ENCODE data around the gene LSM14A.
"Not testable (repeated sequence)": the region's sequence is repeated elsewhere in the genome, so short reads cannot be mapped to it uniquely, and the experiment has no call there.

The LSM14A gene

DNA sequence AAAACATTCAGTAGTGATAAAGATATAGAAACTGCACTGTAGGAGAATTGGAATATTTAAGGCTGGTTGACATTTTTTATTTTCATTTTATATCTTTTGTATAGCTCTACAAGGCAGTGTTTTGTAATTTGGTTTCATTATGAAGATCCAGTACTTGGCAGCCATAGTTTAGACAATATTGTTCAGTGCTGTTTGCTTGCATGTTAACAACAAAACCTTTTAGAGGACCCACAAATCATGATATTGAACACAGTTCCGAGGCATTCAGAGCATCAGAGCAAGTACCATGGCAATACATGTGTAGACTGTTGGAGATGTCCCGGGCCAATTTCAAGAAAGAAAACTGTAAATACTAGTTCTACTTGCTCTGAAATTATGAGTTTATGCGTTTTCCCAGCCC lies 56.5 kb downstream of the LSM14A start:
- no peak for DNase-seq (ENCODE audit: low read depth in 2 of 2)

DNA sequence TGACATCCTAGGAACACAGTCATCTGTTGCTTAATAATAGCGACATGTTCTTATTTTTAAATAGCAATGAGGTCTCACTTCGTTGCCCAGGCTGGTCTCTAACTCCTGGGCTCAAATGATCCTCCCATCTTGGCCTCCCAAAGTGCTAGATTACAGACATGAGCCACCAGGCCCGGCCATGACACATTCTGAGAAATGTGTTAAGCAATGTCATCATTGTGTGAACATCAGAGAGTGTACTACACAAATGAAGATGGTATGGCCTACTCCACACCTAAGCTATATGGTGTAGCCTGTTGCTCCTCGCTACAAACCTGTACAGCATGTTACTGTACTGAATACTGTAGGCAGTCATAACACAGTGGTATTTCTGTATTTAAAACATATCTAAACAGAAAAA lies 57.4 kb downstream of the LSM14A start:
- no peak for DNase-seq (ENCODE audit: low read depth in 2 of 2)

DNA sequence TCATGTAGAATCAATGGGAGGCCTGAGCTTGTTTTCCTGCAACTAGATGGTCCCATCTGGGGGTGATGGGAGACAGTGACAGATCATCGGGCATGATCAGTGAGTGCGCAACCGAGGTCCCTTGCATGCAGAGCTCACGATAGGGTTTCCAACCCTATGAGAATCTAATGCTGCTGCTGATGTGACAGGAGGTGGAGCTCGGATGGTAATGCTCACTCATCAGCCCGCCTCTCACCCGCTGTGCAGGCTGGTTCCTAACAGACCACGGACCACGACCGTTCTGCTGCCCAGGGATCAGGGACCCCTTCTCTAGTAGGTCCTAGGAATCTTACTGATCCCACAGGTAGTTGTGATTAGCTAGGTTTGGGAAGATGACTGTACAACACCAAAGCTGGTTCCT lies 58.5 kb downstream of the LSM14A start:
- no peak for DNase-seq (ENCODE audit: low read depth in 2 of 2)

DNA sequence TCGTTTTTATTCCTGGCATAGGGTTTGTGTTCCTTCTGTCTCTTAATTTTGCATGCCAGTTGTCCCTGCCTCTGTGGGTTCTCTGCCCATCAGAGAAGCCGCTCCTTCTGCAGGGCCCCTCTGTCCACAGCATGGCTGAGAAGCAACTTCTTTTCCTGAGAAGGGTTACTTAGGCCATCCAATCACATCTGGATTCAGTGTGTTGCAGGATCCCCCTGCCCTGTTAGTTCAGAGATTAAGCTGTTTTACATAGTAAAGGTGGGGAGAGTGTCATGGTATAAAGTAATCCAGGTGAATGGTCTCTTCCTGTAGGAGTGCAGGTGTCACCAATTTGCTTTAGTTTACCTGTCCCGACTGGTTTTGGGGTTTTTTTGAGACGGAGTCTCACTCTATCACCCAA lies 59.1 kb downstream of the LSM14A start:
- DNase-seq (ENCODE audit: low read depth in 2 of 2), result no peak

DNA sequence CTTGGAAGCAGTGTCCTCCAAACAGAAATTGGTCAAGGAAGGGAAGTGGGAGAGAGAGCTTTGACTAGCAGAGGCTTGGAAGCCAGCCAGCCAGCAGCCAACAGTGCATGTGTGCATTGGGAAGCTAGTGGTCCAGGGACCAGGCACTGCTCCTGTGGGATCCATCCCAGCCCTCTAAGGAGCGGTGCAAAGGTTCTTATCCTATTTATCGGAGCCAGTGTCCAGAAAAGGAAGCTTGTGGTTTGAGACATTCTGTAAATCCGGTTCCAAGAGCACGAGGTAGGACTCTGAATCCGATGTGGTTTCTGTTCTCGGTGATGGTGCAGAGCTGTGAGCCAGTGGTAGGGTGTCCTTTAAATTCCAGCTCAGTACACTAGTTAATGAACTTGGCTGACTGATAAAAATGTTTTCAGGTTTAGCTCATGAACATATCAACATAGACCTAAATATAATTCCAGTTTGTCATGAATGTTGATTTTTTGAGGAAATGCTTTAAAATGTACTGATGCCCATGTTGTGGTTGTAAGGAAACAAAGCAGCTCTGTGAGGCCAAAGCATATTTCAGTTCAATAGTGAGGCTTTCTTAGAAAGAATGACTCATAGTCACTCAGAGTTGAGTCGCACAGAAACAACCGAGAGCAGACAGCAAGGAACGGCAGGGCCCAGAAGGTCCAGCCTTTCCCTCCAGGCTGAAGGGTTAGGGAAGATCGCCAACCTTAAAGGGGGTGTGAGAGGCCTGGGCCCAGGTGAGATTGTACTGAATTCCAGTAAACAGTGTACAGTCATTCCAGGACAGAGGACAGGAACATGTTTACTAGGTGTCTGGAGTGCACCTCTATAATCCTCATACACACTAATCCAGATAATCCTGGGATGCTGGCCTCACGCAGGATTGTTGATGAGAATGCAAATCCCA lies 60.5 kb downstream of the LSM14A start:
- peak in 1 of 2 donors; percentile 13 for DNase-seq (ENCODE audit: low read depth in 2 of 2)

DNA sequence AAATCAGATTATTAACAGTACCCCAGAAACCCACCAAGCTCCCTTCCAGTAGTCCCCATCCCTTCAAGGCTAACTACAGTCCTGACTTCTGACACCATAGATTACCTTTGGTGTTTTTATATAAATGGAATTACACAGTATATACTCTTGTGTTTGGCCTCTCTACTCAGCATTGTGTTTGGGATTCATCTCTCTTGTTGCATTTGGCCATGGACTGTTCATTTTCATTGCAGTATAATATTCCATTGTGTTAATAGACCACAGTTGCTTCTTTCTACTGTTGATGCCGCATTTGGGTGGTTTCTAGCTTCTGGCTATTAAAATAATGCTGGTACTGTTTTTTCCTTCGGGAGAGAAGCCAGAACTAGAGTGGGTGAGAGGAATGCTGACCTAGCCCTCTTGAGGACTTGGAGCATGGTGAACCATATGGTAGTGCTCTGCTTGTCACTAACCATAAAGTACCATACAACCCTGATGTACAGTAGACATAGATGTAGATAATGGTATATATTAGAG lies 63.2 kb downstream of the LSM14A start:
- DNase-seq (ENCODE audit: low read depth in 2 of 2), result no peak

DNA sequence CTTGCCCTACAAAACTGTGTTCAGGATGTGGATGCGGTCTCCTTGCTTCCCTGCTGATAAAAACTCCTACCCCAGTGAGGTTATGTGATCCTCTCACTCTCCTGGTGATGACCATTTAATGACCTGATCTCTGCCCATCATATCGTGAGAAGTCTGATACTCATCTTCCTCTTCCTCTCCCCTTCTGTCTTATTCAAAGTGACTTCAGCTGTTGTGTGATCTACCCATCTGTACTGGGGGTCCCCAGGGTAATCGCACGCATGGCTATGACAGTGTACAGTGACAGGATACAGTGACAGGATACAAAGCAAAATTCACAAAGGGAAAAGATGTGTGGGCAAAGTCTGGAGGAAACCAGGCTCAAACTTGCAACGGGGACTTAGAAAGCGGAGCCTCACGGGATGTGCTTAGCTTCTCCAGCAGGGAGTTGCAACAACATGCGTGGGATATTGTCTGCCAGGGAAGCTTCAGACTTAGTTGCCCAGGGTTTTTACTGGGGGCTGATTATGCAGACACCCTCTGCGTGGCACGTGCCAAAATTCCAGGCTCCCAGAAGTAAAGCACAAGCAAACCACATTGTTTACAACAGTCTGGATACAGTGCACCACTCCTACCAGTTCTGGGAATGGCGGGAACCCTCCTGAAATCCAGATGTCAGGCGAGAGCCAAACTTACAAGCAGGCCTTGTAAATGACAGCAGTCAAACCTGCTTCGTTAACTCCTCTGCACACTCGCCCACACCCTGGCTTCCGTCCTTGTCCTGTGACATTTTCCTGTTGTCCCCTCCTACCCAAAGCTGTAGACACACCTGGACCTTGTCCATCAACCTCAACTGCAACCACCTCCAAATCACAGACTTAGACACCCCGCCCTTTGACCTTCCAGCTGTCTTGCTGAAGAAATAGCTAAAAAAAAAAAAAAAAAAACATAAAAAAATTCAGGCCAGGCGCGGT lies 64.0 kb downstream of the LSM14A start:
- no peak for DNase-seq (ENCODE audit: low read depth in 2 of 2)

DNA sequence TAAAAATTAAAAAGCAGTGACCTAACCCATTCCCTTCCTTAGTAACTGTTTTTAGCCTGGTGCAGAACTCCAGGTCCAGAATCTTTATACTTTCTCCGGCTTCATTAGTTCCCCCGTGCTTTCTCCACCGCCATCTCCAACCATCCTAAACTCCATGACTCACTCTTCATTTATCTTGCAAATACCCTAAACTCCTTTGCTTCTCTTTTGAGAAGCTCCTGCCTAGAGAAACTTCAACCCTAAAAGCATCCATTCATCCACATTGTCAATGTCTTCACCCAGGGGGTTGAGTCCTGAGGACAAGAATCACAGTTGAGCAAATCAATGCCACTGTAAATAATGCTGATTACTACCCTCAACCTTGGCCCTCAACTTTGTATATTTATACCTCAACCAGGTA lies 65.0 kb downstream of the LSM14A start:
- no peak for DNase-seq (ENCODE audit: low read depth in 2 of 2)

DNA sequence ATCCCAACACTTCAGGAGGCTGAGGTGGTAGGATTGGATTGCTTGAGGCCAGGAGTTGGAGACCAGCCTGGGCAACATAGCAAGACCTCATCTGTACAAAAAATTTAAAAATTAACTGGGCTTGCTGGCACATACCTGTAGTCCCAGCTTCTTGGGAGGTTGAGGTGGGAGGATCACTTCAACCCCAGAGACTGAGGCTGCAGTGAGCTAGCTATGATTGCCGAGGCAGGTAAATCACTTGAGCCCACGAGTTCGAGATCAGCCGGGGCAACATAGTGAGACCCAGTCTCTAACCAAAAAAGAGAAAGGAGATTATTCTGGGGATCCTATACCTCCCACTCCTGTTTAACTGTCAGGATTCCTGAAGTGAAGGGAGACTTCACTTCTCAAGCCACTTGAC lies 65.6 kb downstream of the LSM14A start:
- DNase-seq (ENCODE audit: low read depth in 2 of 2), result no peak

DNA sequence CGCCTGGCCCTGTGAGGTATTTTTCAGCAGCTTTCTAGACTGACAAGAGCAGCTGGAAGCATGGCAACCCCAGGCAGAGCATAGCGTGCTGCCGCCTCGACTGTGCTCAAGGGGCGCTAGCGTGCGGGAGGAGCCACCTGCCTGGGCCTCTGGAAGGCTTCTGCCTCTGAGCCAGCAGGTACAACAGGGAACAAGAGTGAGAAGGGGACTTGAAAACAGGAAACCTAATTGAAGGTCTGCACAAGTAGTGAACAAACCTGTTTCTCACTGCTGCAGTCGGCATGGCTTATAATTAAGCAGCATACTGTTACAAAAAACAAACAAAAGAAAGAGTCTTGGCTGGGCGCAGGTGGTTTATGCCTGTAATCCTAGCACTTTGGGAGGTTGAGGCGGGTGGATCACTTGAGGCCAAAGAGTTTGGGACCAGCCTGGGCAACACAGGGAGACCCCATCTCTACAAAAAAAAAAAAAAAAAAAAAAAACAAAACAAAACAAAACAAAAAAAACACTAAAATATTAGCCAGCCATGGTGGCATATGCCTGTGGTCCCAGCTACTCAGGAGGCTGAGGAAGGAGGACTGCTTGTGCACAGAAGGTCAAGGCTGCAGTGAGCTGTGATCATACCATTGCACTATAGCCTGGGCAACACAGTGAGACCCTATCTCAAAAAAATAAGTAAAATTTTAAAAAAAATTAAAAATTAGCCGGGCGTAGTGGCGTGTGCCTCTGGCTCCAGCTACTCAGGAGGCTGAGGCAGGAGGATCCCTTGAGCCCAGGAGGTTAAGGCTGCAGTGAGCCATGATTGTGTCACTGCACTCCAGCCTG lies 69.4 kb downstream of the LSM14A start:
- DNase-seq (ENCODE audit: low read depth in 2 of 2), result peak in 1 of 2 donors; percentile 19

DNA sequence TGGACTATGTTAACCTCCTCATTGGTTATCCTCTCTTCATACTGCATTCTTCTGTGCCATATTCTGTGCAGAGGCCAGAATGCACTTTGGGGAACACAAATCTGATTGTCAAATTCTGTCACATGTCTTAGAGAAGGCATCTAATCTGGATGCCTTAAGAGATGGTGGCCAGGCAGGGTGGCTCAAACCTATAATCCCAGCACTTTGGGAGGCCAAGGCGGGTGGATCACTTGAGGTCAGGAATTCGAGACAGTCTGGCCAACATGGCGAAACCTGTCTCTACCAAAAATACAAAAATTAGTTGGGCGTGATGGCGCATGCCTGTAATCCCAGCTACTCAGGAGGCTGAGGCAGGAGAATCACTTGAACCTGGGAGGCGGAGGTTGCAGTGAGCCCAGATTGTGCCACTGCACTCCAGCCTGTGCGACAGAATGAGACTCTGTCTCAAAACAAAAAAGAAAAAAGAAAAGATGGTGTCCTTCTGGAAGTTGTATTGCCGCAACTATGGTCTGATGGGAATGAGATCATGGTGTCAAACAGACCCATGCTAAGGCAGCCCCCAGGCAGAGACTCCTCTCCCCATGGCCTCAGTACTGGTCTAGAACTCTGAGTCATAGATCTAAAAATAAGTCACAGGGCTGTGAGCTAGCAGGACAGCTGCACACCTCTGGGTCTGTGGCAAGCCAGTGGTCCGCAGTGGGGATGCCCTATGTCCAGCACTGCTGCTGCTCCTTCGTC lies 71.0 kb downstream of the LSM14A start:
- DNase-seq (ENCODE audit: low read depth in 2 of 2), result not testable (repeated sequence)

DNA sequence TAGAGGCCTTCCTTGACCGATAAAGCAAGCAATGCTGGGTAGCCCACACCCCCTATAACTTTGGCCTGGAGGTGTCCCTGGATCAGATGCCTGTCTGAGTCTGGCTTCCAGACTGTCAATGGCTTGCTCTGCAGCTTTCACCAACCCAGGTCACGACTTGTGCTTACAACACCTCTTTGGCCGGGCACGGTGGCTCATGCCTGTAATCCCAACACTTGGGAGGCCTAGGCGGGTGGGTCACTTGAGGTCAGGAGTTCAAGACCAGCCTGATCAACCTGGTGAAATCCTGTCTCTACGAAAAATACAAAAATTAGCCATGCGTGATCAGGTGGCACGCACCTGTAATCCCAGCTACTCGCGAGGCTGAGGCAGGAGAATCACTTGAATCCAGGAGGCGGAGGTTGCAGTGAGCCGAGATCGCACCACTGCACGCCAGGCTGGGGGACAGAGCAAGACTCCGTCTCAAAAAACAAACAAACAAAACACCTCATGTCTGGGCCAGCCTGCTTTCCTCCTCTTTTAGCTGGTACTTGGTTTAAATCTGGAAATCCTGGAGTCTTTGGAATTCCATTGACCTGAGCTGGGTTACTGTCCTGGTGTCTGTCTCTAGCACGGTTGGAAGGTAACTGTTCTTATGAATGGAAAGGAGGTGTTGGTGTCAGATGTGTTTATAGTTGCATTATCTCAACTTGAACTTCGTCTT lies 71.7 kb downstream of the LSM14A start:
- DNase-seq (ENCODE audit: low read depth in 2 of 2), result no peak

DNA sequence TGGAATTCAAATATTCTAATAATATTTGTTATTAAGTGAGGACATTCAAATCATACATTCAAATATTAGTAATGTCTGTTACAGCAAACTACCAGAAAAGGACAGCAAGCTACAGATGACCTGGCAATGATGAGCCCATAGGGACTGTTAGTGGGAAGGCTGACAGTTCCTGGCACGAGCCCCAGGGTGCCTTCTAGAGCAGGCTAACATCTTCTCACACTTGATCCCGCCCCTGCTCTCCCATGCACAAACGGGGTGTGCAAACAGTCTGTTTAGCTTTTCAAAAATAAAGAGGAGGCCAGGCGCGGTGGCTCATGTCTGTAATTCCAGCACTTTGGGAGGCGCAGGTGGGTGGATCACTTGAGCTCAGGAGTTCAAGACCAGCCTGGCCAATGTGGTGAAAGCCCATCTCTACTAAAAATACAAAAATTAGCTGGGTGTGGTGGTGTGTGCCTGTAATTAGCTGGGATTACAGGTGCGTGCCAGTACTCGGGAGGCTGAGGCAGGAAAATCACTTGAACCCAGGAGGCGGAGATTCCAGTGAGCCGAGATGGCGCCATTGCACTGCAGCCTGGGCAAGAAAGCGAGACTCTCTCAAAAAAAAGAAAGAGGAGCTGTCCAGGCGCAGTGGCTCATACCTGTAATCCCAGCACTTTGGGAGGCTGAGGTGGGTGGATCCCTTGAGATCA lies 72.5 kb downstream of the LSM14A start:
- DNase-seq (ENCODE audit: low read depth in 2 of 2), result no peak

DNA sequence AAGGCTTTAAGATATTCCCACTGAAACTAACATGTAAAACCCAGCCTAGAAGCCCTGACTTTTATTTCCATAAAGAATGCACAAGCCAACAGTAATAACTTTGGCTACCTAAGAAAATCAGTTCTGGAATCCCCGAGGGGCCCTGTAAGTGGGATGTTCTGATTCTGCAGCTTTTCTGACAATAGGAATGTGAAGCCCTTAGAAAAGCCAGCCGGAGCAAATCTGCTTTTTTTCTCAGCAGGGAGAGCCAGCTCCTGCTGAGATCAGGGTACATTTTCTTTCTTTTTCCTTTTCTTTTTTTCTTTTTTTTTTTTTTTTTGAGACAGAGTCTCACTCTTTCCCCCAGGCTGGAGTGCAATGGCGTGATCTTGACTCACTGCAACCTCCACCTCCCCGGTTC lies 74.0 kb downstream of the LSM14A start:
- DNase-seq (ENCODE audit: low read depth in 2 of 2), result no peak

DNA sequence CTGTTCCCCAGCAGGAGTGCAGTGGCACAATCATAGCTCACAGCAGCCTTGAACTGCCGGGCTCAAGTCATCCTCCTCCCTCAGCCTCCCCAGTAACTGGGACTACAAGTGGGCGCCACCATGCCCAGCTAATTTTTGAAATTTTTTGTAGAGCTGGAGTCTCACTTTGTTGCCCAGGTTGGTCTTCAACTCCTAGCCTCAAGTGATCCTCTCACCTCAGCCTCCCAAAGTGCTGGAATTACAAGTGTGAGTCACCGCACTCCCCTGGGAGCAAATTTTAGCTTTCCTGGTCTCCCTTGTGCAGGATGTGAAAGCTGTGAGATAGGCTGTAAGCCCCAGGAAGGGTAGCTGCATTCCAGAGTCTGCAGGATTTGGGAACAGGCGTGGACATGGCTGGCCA lies 76.6 kb downstream of the LSM14A start:
- DNase-seq (ENCODE audit: low read depth in 2 of 2), result no peak

DNA sequence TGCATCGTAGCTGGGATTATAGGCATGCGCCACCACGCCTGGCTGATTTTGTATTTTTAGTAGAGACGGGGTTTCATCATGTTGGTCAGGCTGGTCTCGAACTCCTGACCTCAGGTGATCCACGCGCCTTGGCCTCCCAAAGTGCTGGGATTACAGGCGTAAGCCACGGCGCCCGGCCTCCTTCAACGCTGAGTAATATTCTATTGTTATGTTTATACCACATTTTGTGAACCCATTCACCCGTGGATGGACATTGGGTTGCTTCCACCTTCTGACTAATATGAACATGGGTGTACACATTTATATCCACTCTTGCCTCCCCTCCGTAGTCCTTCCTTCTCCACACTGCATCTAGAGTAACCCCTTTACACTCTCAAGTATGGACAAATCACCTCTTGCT lies 80.9 kb downstream of the LSM14A start:
- not testable (repeated sequence) for DNase-seq (ENCODE audit: low read depth in 2 of 2)

DNA sequence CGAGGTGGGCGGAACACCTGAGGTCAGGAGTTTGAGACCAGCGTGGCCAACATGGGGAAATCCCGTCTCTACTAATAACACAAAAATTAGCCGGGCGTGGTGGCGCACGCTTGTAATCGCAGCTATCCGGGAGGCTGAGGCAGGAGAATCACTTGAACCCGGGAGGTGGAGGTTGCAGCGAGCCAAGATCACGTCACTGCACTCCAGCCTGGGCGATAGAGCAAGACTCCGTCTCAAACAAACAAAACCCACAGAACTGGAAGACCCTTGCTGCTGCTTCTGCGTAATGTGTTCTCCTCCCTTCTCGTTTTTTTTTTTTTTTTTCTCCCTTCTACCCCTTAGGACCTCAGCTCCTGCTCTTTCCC lies 81.4 kb downstream of the LSM14A start:
- DNase-seq (ENCODE audit: low read depth in 2 of 2), result not testable (repeated sequence)

DNA sequence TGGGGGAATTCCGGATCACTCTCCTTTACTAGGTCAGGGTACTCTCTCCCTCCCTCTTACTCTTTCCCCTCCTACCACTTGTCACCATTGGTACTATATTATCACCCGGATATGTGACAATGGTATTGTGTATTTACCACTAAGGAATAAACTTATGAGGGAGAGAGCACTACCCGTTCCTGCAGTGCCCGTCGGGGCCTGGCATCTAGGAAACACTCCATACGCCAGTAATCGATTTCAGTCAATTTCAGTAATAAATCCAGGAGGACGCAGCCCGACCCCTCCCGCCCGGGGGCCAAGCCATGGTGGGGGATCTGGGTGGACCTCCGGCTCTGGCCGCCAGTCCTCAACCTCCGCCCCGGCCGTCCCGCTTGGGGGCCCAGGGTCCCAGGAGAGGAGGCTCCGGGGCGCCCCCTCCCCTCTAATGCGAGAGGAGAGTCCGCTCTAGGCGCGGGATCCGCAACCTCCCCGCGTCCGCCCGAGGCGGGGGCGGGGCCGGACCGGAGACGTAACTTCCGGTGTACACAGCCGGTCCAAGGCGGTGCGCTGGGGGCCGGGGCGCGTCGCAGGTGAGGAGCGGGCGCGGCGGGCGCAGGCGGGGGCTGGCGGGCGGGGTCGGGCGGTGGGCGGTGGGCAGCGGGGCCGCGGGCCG lies 81.9 kb downstream of the LSM14A start, which contains the start of gene GARRE1:
Gene GARRE1 (plus strand): TSS at position 509 of the 652 bp plus-strand sequence. CDS start 45,920 bp downstream, outside the sequence.
- peak; percentile 71 to 80 for DNase-seq (ENCODE audit: low read depth in 2 of 2)
